Bronchial epithelial cell (primary cell): ENCODE results near the gene ENPP6. TPM values are rescaled to one million over a fixed set of nuclear protein-coding genes. Genes with fewer than 3 reads are reported as not detected.
A peak's percentile ranks its signal among the peaks of the same experiment; 100 is the strongest.

ENCODE experiments used
- DNase-seq: peaks from one replicate; pipeline ENCODE4 v3.0.0-alpha.2; 2010; ENCODE audit warnings: low read depth
- FAIRE-seq: peaks from 2 replicates; lab custom pipeline; 2011; peaks lifted over from hg19 to GRCh38; lab: Jason Lieb, UNC
- H3K27me3 ChIP-seq: 2 replicates; pipeline ENCODE4 v1.5.1; 2011; ENCODE audit warnings: low read length; ENCODE audit not compliant: control insufficient read depth, insufficient read depth
- H3K36me3 ChIP-seq: 2 replicates; pipeline ENCODE4 v1.5.1; 2011; ENCODE audit warnings: low read length; ENCODE audit not compliant: control insufficient read depth, insufficient read depth
- H3K4me3 ChIP-seq: 2 replicates; pipeline ENCODE4 v1.5.1; 2011; ENCODE audit warnings: mild to moderate bottlenecking, low read depth, low read length, control low read depth
- total RNA-seq: library from RNA; depleted of rRNA; stranded (reverse); fragments of >200 nt; gene quantifications from 2 replicates; pipeline ENCODE4 v1.2.1, GENCODE V29; 2014
- TF ChIP-seq, protein P1 (sequence below): IDR thresholded peaks from 2 replicates; pipeline ENCODE4 v1.5.1; 2011; ENCODE audit warnings: mild to moderate bottlenecking, moderate library complexity, low read length, control low read depth, inconsistent platforms; ENCODE audit not compliant: insufficient read depth, severe bottlenecking

ENPP6 gene
- total RNA-seq, 1 donor from 2014 or later: not detected

DNA sequence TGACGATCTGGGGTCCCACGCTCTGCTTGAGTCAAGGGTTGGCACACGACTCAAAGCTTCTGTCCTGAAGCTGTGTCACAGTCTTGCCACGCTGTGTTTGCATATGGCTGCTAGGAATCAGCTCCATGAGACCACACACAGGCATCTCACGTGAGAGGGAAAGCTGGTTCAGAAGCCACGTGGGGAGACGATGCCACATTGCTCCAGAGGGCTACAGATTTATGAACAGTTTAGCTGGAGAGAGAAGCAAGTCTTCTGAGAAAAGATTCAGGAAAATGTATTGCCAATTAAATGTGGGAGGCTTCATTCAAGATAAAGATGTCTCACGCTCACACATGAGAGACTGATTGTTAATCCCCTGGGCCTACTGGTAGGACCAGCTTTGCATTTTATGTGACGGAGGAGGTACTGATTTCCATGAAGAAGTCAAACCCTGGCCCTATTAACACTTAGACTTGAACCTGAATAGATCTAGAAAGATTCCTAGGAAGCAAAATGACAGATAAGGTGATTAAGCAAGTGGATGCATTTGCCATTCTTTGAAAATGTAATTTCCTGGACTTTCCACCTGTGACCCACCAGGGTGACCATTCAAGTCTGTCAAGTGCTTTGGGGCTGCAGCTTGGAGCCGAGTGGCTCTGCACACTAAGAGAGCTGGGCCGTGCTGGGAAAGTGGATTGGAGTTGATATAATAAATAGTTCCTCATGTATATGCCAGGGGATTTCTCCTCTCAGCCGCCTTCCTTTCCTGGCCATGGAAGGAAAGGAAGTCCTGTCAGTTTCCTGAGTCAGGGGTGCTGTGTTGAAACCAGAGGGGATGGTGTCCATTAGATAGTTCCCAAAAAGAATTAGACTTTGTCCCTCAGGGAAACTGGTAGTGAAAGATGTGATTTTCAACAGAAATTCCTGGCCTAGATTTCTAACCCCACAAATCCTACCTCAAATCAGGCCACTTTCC, 29.0 kb downstream of the ENPP6 start:
- FAIRE-seq: no peak
- H3K4me3 ChIP-seq: no peak overlapping the region
- no peaks in the 10 kb centered on the region for H3K27me3 ChIP-seq
- no peak for DNase-seq
- no peaks in the 10 kb centered on the region for H3K36me3 ChIP-seq
- TF ChIP-seq, protein P1, sequence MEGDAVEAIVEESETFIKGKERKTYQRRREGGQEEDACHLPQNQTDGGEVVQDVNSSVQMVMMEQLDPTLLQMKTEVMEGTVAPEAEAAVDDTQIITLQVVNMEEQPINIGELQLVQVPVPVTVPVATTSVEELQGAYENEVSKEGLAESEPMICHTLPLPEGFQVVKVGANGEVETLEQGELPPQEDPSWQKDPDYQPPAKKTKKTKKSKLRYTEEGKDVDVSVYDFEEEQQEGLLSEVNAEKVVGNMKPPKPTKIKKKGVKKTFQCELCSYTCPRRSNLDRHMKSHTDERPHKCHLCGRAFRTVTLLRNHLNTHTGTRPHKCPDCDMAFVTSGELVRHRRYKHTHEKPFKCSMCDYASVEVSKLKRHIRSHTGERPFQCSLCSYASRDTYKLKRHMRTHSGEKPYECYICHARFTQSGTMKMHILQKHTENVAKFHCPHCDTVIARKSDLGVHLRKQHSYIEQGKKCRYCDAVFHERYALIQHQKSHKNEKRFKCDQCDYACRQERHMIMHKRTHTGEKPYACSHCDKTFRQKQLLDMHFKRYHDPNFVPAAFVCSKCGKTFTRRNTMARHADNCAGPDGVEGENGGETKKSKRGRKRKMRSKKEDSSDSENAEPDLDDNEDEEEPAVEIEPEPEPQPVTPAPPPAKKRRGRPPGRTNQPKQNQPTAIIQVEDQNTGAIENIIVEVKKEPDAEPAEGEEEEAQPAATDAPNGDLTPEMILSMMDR: no peak

DNA sequence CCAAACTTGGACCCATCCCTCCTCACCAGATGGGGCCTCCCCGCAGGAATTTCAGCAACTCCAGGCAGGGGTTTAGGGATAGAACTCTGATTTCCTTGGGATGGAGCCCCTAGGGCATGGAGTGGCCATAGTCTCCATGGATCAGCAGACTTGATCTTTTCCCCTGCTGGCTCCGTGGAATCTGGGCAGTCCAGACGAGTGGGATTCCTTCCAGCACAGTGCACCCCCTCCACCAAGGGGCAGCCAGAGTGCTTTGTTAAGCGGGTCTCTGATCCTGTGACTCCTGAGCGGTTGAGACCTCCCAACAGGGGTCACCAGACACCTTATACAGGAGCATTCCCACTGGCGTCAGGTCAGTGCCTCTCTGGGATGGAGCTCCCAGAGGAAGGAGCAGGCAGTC, 40.4 kb downstream of the ENPP6 start:
- no peaks in the 10 kb centered on the region for H3K36me3 ChIP-seq
- no peak for DNase-seq

DNA sequence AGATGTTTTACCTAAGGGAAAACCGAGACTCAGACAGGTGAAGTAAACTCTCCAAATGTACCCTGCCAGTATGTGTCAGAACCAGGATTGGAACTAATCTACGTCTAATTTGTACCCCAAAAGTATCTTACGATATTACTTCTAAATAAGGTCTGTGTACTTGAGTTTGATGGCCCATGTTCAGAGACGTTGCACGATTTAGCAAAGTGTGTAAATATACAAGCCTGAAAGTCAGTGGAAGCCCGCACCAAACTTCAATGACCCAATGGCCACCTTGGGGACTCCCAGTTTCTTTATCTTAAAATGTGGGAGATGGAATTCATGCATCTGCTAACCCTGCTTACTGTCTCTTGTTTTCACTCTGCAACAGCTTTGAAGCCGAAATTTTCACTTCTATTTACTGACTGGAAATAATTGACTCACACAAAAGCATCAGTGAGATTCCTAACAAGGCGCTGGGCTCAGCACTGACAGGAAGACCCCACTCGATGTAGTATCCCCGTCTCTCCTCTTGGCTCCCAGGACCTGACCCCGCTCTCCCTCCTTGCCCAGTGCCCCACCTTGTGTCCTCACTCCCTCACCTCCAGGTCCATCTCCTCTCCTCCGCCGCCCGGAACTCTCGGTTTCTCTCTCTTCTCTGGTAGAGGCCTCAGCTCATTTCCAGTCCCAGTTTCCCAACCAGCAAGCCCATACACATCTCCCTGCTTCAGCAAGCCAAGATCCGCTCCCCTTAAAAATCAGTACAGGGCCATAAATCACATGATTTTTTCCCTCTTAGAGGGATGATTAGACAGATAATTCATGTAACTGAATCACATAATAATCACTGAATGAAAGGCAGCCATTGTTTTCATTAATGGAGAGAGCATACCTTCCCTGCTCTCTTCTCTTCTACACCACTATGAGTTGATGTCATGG, 42.8 kb downstream of the ENPP6 start:
- no peaks in the 10 kb centered on the region for H3K27me3 ChIP-seq
- TF ChIP-seq, protein P1: no peak
- DNase-seq (no peak), FAIRE-seq (no peak)
- H3K36me3 ChIP-seq: no peaks in the 10 kb centered on the region
- H3K4me3 ChIP-seq: no peak overlapping the region

More for the DNA sequence above, 40.4 kb downstream of the ENPP6 start:
- Histone ChIP-seq H3K27me3 (no peaks in the 10 kb centered on the region), H3K4me3 (no peak overlapping the region)
- FAIRE-seq: no peak
- TF ChIP-seq, protein P1: no peak

DNA sequence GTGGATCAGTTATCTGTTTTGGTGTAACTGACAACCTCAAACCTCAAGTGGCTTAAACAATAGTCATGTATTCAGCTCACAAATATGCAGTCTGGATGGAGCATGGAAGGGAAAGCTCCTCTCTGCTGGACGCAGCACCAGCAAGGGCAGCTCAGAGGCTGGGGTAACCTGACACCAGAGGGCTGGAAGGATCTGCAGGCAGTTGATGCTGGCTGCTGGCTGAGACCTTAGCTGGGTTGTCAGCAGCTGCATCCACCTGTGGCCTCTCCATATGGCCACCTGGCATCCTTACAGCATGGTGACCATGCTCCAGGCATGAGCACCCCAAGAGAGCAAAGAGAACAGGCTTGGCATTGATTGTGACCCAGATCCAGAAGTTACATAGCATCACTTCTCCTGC, 46.7 kb downstream of the ENPP6 start:
- no peak overlapping the region for H3K4me3 ChIP-seq
- TF ChIP-seq, protein P1: no peak
- no peaks in the 10 kb centered on the region for H3K27me3 ChIP-seq
- no peak for FAIRE-seq
- no peaks in the 10 kb centered on the region for H3K36me3 ChIP-seq
- peak; percentile 41 for DNase-seq

DNA sequence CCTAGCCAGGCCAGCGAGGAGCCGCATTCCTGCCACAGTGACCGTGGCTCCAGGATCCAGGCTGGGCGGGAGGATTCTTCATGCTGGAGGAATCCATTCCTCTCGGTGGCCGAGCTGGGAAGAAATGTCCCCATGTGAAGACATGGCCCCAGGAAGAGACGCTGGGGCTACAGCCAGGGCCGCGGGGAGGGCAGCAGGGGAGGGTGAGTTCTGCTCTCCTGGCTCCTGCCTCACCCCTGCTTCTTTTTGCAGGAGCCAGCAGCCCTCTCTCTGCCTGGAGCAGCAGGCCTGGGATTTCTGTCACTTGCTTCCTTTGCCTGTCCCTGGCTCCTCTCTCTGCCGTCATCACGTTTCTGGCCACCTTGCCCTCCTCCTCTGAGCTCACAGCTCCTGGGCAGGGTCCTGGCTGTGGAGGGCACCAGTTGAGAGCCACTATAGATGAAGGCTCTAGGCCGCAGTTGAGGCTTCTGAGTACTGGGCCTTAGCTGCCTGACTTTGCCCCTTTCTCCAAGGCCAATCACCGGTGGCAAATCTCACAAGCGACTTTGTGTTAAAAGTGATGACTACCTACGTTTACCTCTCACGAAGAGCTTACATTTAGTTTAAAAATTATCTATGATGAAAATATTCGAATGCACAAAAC, 48.3 kb downstream of the ENPP6 start:
- Histone ChIP-seq H3K27me3 (no peaks in the 10 kb centered on the region), H3K36me3 (no peaks in the 10 kb centered on the region), H3K4me3 (no peak overlapping the region)
- no peak for FAIRE-seq
- TF ChIP-seq, protein P1: no peak
- no peak for DNase-seq
